Activated naive CD8-positive, alpha-beta T cell treated with anti-CD3 and anti-CD28 coated beads, Interleukin-2, amount 10 ng/mL, durations not matched to agents 7 days and 5 days (primary cell): ENCODE results near the gene FGF8. TPM values are rescaled to one million over a fixed set of nuclear protein-coding genes. Genes with fewer than 3 reads are reported as not detected.

Experiments used
- ATAC-seq: fragments of 150-1000 bp; cut with Tn5 transposase; one replicate; pipeline ENCODE4 v1.10.0; 2021; ENCODE audit warnings: low read depth, moderate library complexity
- POLR2A ChIA-PET: fragments of 350-600 bp; sonication (Branson Sonifier 250); formaldehyde crosslinking; loops from one replicate; lab custom pipeline; 2021; ENCODE audit warnings: antibody characterized with exemption; lab: Charles Lee
- DNase-seq: peaks from one replicate; pipeline ENCODE4 v3.0.0; 2021
- H3K27ac Mint-ChIP-seq: one replicate; pipeline ENCODE4 v1.8.0; 2022; ENCODE audit warnings: mild to moderate bottlenecking, mixed read lengths
- H3K27me3 Mint-ChIP-seq: one replicate; pipeline ENCODE4 v1.8.0; 2022; ENCODE audit warnings: mild to moderate bottlenecking, moderate library complexity, mixed read lengths
- H3K36me3 Mint-ChIP-seq: one replicate; pipeline ENCODE4 v1.8.0; 2021; ENCODE audit warnings: mild to moderate bottlenecking, mixed read lengths
- H3K4me1 Mint-ChIP-seq: one replicate; pipeline ENCODE4 v1.8.0; 2021; ENCODE audit warnings: mixed read lengths
- H3K4me3 Mint-ChIP-seq: one replicate; pipeline ENCODE4 v1.8.0; 2022; ENCODE audit warnings: mild to moderate bottlenecking, moderate library complexity, mixed read lengths
- H3K9me3 Mint-ChIP-seq: one replicate; pipeline ENCODE4 v1.8.0; 2021; ENCODE audit warnings: mixed read lengths
- total RNA-seq, 2 experiments: library from RNA; stranded (reverse); gene quantifications; one replicate each; pipeline ENCODE4 v1.2.3, GENCODE V29; 2021

FGF8 gene
- total RNA-seq, 2 experiments from 2014 or later = not detected

- POLR2A ChIA-PET = no interaction called here
These were observed 16.3 kb downstream of the FGF8 start for GRCh38 chr10:101759309-101760247.

DNA sequence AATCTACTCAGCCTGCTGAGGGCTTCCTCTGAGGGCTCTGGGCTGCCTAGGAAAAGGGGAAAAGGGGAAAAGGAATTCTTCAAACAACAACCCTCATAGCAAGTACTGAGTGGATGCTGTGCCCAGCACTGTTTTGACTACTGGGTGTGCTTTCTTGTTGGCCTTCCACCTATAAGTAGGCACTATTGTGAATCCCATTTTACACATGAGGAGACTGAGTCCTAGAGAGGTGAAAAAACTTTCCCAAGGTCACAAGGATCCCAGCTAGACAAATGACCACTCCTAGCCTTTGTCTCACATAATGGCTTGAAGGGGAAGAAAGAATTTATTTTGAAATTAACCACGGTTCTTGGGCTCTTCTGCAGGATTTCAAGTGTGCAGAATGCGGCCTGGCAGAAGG lies 17.1 kb downstream of the FGF8 start:
- Mint-ChIP-seq H3K9me3 (no peaks in the 10 kb centered on the region), H3K4me1 (no peaks in the 10 kb centered on the region), H3K27ac (no peak overlapping the region), H3K27me3 (peaks cover 14% of the 10 kb centered on the region), H3K4me3 (no peak overlapping the region), H3K36me3 (no peaks in the 10 kb centered on the region)
- POLR2A ChIA-PET = no interaction called here
- ATAC-seq = no peak
- no peak for DNase-seq

More at GRCh38 chr10:101759309-101760247, 16.3 kb downstream of the FGF8 start:
- no peak overlapping the region for H3K27ac Mint-ChIP-seq
- H3K36me3 Mint-ChIP-seq = no peaks in the 10 kb centered on the region
- no peak for ATAC-seq
- H3K9me3 Mint-ChIP-seq = no peaks in the 10 kb centered on the region
- no peak overlapping the region for H3K4me3 Mint-ChIP-seq
- no peak for DNase-seq
- H3K4me1 Mint-ChIP-seq = no peaks in the 10 kb centered on the region
- peaks cover 9% of the 10 kb centered on the region for H3K27me3 Mint-ChIP-seq

DNA sequence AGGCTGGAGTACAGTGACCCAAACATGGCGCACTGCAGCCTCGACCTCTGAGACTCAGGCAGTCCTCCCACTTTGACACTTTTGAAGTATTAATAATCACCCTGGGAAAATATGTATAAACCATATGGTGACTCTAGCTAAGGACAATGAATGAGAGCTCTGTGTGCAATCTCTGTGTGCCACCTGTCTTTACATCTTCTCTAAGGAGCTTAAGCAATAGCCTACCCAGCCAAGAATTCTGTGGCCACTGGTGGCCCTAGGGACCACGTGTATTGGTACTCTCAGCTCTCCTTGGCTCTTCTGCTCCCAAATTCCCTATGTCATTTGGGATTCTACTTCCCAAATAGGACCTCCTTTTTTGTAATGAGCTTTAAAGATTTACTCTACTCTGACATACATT lies 23.7 kb downstream of the FGF8 start:
- Mint-ChIP-seq H3K27ac (no peak overlapping the region), H3K4me3 (no peak overlapping the region), H3K27me3 (peaks cover 25% of the 10 kb centered on the region), H3K9me3 (no peaks in the 10 kb centered on the region), H3K36me3 (no peaks in the 10 kb centered on the region), H3K4me1 (no peaks in the 10 kb centered on the region)
- POLR2A ChIA-PET = no interaction called here
- no peak for ATAC-seq
- no peak for DNase-seq

DNA sequence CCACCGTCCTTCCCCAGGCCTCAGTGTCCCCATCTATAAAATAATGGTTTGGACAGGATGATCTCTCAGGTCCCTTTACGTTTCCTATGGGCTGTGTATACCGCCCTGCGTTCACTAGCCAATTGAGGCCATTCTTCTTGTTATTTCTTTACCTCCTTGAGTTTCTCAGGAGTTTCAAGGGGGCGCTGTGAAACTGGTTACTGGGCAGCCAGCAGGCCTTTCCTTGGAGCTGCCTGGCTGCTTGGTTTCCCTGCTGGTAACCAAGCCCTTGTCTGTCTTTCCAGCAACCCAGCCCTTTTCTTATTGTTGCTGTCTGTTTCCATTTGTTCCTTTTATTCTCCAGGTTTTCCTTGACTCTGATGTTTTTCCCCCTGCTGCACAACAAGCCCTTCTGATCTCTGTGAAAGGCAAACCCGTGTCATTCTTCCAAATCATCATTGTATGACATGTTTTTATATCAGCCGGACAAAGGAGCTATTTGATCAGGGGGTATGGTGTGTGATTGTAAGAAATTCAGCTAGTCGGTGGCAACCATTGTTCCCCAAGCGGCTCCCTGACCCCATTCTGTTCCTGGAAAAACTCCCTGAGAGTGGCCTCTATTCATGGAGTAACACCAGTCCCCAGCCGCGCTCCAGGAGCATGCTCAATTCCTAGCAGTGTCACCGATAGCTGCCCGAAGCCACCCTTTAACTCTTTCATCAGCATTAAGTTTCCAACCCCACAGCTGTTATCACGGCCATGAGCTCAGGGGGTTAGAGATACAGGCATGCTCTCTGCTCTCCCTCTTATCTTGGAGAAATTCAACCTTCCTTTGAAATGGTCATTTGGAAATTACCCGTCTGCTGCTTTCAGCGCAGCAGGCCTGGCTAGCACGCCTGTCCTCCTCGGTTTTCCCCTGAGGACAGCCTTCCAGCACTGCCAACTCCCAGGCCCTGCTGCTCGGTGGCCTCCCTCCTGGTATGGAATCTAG lies 26.6 kb downstream of the FGF8 start:
- Mint-ChIP-seq H3K36me3 (no peaks in the 10 kb centered on the region), H3K27me3 (peaks cover 19% of the 10 kb centered on the region), H3K4me1 (no peaks in the 10 kb centered on the region), H3K9me3 (no peaks in the 10 kb centered on the region), H3K27ac (no peak overlapping the region), H3K4me3 (no peak overlapping the region)
- POLR2A ChIA-PET = no interaction called here
- DNase-seq = no peak
- ATAC-seq = no peak

GRCh38 chr10:101748496-101748895 lies 27.4 kb downstream of the FGF8 start:
- no peak for DNase-seq
- no peaks in the 10 kb centered on the region for H3K4me1 Mint-ChIP-seq
- H3K27ac Mint-ChIP-seq = no peak overlapping the region
- no peaks in the 10 kb centered on the region for H3K9me3 Mint-ChIP-seq
- POLR2A ChIA-PET = no interaction called here
- H3K36me3 Mint-ChIP-seq = no peaks in the 10 kb centered on the region
- H3K4me3 Mint-ChIP-seq = no peak overlapping the region
- ATAC-seq = no peak
- peaks cover 15% of the 10 kb centered on the region for H3K27me3 Mint-ChIP-seq

DNA sequence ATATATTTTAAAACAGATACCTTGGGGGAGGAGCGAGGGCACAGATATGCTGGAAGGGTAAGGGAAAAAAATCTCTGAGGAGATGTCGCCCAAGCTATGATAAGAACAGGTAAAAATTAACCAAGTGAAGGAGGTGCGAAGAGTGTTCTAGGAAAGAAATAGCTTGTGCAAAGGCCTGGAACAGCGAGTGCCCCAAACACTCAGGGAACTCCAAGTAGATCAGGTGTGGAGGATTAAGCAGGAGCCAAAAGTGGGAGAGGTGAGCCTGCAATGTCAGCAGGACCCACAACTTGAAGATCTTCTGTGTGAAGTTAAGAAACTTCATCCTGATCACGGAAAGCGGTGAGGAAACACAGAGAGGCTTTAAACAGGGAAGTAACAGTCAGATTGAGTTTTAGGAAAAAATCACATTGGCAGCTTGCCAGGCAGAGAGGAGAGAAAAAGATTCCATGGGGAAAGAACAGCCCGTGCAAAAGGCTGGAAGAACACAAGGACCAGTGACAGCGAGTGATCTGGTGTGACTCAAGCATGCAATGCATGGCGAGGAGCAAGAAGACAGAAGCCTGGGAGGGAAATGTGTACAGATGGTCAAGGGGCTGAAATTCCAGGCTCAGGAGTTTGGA lies 30.7 kb downstream of the FGF8 start:
- Mint-ChIP-seq H3K4me3 (no peak overlapping the region), H3K36me3 (no peaks in the 10 kb centered on the region), H3K27me3 (peaks cover 19% of the 10 kb centered on the region), H3K27ac (no peak overlapping the region), H3K9me3 (no peaks in the 10 kb centered on the region), H3K4me1 (no peaks in the 10 kb centered on the region)
- no peak for DNase-seq
- ATAC-seq = no peak
- POLR2A ChIA-PET = no interaction called here

DNA sequence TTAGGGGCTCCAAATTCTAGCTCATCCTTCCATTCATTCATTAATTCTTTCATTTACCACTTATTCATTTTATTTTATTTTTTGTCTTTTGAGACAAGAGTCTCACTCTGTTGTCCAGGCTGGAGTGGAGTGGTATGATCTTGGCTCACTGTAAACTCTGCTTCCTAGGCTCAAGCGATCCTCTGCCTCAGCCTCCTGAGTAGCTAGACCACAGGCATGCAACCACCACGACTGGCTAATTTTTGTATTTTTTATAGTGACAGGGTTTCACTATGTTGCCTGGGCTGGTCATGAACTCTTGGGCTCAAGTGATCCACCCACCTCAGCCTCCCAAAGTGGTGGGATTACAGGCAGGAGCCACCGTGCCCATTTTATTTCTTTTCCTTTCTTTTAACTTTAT lies 31.6 kb downstream of the FGF8 start:
- POLR2A ChIA-PET = no interaction called here
- DNase-seq = no peak
- H3K36me3 Mint-ChIP-seq = no peaks in the 10 kb centered on the region
- H3K27me3 Mint-ChIP-seq = peaks cover 19% of the 10 kb centered on the region
- H3K4me3 Mint-ChIP-seq = no peak overlapping the region
- no peaks in the 10 kb centered on the region for H3K9me3 Mint-ChIP-seq
- no peak for ATAC-seq
- H3K27ac Mint-ChIP-seq = no peak overlapping the region
- no peaks in the 10 kb centered on the region for H3K4me1 Mint-ChIP-seq

- H3K9me3 Mint-ChIP-seq = no peaks in the 10 kb centered on the region
- peaks cover 21% of the 10 kb centered on the region for H3K27me3 Mint-ChIP-seq
- DNase-seq = no peak
- ATAC-seq = no peak
- no peaks in the 10 kb centered on the region for H3K36me3 Mint-ChIP-seq
- H3K4me1 Mint-ChIP-seq = no peaks in the 10 kb centered on the region
- H3K27ac Mint-ChIP-seq = no peak overlapping the region
- POLR2A ChIA-PET = no interaction called here
- no peak overlapping the region for H3K4me3 Mint-ChIP-seq
These were observed 34.0 kb downstream of the FGF8 start for GRCh38 chr10:101741938-101742337.

- Mint-ChIP-seq H3K9me3 (no peaks in the 10 kb centered on the region), H3K4me1 (no peaks in the 10 kb centered on the region), H3K27me3 (peaks cover 24% of the 10 kb centered on the region), H3K4me3 (no peak overlapping the region), H3K36me3 (no peaks in the 10 kb centered on the region), H3K27ac (no peak overlapping the region)
- no peak for ATAC-seq
- DNase-seq = no peak
- POLR2A ChIA-PET = no interaction called here
These were observed 39.2 kb downstream of the FGF8 start for GRCh38 chr10:101736666-101737065.

GRCh38 chr10:101732096-101732495 lies 43.8 kb downstream of the FGF8 start:
- POLR2A ChIA-PET = no interaction called here
- no peaks in the 10 kb centered on the region for H3K4me1 Mint-ChIP-seq
- H3K27ac Mint-ChIP-seq = no peak overlapping the region
- no peak for DNase-seq
- no peak overlapping the region for H3K4me3 Mint-ChIP-seq
- no peaks in the 10 kb centered on the region for H3K9me3 Mint-ChIP-seq
- H3K36me3 Mint-ChIP-seq = no peaks in the 10 kb centered on the region
- no peak for ATAC-seq
- peaks cover 24% of the 10 kb centered on the region for H3K27me3 Mint-ChIP-seq

DNA sequence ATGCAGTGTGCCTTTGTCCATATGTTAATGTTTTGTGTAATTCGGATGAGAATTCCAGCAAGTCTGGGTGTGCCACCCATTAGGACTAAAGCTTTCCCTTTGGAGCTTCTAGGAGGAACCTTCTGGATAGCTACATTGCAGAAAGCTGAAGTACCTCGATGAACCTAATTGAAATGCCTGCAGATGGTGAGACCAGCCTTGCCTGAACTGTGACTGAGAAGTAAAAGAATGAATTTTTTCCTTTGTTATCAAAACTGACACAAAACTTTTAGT lies 49.9 kb downstream of the FGF8 start:
- no peak overlapping the region for H3K27ac Mint-ChIP-seq
- H3K9me3 Mint-ChIP-seq = no peaks in the 10 kb centered on the region
- no peak for DNase-seq

GRCh38 chr10:101725296-101726114 lies 50.4 kb downstream of the FGF8 start:
- no peak overlapping the region for H3K4me3 Mint-ChIP-seq
- H3K4me1 Mint-ChIP-seq = no peaks in the 10 kb centered on the region
- H3K27me3 Mint-ChIP-seq = peaks cover 22% of the 10 kb centered on the region
- no peak overlapping the region for H3K27ac Mint-ChIP-seq
- H3K36me3 Mint-ChIP-seq = no peaks in the 10 kb centered on the region
- ATAC-seq = no peak
- H3K9me3 Mint-ChIP-seq = no peaks in the 10 kb centered on the region
- POLR2A ChIA-PET = no interaction called here
- DNase-seq = no peak

More for the DNA sequence above, 49.9 kb downstream of the FGF8 start:
- H3K27me3 Mint-ChIP-seq = peaks cover 18% of the 10 kb centered on the region
- no peaks in the 10 kb centered on the region for H3K4me1 Mint-ChIP-seq
- POLR2A ChIA-PET = no interaction called here
- H3K36me3 Mint-ChIP-seq = no peaks in the 10 kb centered on the region
- H3K4me3 Mint-ChIP-seq = no peak overlapping the region
- ATAC-seq = no peak

DNA sequence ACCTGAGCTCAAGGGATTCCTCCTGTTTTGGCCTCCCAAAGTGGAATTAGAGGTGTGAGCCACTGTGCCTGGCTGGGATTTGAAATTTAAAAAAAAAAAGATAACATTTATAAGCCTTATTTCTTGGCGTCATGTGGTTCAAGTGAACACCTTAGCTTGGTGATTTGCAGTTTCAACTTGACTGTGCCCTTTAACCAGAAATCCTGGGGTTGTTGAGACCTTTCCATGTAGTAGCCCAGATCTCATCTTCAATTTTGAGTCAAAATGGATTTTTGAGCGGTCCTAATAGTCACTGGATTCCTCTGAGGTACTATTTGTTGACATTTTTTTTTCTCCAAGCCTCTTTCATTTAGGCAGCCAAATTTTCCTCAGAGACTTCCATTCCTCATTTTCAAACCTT lies 51.5 kb downstream of the FGF8 start:
- Mint-ChIP-seq H3K36me3 (no peaks in the 10 kb centered on the region), H3K4me3 (no peak overlapping the region), H3K27me3 (peaks cover 27% of the 10 kb centered on the region), H3K4me1 (no peaks in the 10 kb centered on the region), H3K27ac (no peak overlapping the region), H3K9me3 (no peaks in the 10 kb centered on the region)
- POLR2A ChIA-PET = interaction anchor here (0.7 kb wide), 1 partner anchor 1020 kb away, joined by 3 read pairs; the partner anchor contains the start of gene WBP1L
- ATAC-seq (no peak), DNase-seq (no peak)
